ENCODE data around the gene UBE2L3.
"Not testable (repeated sequence)": the region's sequence is repeated elsewhere in the genome, so short reads cannot be mapped to it uniquely, and the experiment has no call there.

The UBE2L3 gene

DNA sequence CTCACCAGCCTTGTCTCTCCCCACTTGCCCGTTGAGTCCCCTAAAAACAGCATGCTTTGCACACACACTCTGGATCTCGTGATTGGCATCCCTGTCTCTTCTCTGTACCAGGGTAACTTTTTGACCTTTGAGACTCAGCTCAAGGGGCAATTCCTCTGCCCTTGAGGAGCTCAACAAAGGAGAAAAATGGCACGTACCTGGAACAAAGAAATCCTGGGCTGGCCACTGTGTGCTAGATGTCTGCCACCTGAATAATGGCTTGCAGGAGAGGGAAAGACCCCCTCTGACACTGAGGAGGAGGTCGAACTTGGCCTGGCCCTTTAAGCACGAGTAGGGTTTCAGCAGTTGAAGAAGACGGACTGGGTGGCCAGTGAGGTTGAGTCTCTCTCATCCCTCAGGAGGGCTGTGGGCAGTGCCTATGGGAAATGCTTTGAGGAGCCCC lies 5.8 kb downstream of the UBE2L3 start:
- DNase-seq (ENCODE audit: low read depth in 2 of 2) = no peak
- TF ChIP-seq, protein P1, sequence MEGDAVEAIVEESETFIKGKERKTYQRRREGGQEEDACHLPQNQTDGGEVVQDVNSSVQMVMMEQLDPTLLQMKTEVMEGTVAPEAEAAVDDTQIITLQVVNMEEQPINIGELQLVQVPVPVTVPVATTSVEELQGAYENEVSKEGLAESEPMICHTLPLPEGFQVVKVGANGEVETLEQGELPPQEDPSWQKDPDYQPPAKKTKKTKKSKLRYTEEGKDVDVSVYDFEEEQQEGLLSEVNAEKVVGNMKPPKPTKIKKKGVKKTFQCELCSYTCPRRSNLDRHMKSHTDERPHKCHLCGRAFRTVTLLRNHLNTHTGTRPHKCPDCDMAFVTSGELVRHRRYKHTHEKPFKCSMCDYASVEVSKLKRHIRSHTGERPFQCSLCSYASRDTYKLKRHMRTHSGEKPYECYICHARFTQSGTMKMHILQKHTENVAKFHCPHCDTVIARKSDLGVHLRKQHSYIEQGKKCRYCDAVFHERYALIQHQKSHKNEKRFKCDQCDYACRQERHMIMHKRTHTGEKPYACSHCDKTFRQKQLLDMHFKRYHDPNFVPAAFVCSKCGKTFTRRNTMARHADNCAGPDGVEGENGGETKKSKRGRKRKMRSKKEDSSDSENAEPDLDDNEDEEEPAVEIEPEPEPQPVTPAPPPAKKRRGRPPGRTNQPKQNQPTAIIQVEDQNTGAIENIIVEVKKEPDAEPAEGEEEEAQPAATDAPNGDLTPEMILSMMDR (IDR thresholded peaks at IDR 0.05; ENCODE audit: low read depth, low read length) = no peak
- no peak overlapping the region for H3K4me3 ChIP-seq (replicated peaks in 1 of 2; ENCODE audit: low read depth in 2 of 2, low read length in 2 of 2)

DNA sequence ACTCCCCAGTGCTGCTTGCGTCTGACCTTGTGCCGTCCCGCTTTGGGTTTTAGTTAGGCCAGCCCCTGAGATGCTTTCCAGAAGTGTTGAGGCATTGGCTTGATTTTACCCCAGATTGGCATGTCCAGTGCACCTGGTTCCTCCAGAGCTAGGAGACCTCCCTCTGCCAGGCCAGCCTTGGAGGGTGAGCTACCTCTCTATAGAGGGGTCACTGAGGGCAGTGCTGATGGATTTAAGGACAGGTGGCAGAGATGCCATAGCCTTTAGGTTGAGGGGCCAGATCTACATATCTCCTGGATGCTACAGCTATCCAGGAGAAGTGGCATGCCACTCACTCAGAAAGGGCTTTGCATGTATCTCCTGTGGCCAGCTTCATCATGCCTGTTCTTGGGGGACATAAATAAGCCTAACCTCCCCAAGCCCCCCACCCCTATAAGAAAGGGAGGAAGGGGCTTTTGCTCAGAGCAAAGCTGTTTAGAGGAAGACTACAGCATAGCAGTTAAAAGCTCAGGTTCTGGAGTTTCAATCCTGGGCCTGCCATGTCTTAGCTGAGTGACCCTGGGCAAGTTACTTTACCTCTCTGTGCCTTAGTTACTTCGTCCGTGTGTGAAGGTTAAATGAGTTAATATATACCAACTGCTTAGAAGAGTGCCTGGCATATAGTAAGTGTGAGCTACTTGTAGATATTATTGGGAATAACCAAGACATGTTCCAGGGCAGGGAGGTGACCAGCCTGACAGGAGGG lies 6.4 kb downstream of the UBE2L3 start:
- TF ChIP-seq, protein P1 (IDR thresholded peaks at IDR 0.05; ENCODE audit: low read depth, low read length) = no peak
- DNase-seq (ENCODE audit: low read depth in 2 of 2) = no peak
- no peak overlapping the region for H3K4me3 ChIP-seq (replicated peaks in 1 of 2; ENCODE audit: low read depth in 2 of 2, low read length in 2 of 2)

GRCh38 chr22:21579474-21579851 lies 11.9 kb downstream of the UBE2L3 start:
- TF ChIP-seq, protein P1 (IDR thresholded peaks at IDR 0.05; ENCODE audit: low read depth, low read length) = no peak
- no peak overlapping the region for H3K4me3 ChIP-seq (replicated peaks in 1 of 2; ENCODE audit: low read depth in 2 of 2, low read length in 2 of 2)
- DNase-seq (ENCODE audit: low read depth in 2 of 2) = no peak

DNA sequence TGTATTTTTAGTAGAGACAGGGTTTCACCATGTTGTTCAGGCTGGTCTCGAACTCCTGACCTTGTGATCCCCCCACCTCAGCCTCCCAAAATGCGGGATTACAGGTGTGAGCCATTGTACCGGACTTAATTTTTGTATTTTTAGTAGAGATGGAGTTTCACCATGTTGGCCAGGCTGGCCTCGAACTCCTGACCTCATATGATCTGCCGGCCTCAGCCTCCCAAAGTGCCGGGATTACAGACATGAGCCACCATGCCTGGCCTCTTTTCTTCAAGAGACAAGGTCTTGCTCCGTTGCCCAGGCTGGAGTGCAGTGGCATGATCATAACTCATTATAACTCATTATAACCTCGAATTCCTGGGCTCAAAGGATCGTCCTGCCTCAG lies 13.1 kb downstream of the UBE2L3 start:
- not testable (repeated sequence) for H3K4me3 ChIP-seq (replicated peaks in 1 of 2; ENCODE audit: low read depth in 2 of 2, low read length in 2 of 2); DNase-seq (ENCODE audit: low read depth in 2 of 2)

GRCh38 chr22:21581009-21581713 lies 13.6 kb downstream of the UBE2L3 start:
- not testable (repeated sequence) for DNase-seq (ENCODE audit: low read depth in 2 of 2); H3K4me3 ChIP-seq (replicated peaks in 1 of 2; ENCODE audit: low read depth in 2 of 2, low read length in 2 of 2)

DNA sequence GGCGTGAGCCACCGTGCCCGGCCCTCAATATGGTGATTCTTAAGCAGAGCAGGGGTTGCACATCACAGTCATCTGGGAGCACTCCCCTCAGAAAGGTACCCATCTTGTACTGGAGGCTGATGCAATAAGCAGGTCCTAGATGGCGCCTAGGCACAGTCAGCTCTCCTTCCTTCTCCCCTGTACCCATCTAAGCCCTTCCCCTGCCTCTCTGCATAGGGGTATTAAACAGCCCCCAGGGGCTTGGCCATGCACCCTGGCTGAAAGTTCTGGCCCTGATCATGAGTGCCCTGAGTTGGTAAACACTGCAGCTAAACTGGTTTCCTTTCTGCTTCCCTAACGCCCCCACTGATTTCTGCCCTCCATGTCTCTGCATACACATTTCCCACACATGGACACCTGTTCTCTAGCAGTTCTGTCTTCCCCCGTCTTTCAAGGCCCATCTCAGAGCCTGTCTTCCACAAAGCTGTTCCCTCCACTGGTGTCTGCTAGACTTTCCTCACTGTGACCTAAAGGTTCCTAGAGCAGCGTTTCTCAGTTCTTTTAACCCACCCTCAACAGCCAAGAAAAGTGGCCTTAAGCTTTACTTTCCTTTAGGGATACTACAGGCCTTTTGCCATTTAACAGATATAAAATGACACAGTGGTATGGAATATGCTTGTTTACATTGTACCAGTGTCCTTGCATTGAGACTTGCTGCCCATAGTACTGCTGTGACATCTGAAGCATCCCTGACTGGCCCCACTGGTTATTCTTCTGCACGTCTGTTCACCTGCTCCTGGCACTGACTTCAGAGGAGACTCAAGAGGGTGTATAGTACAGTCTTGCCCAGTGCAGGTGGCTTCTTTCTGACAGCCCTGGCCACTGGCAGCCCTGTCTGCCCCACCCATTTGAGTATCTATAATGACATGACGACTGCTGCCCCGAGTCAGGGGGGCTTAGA lies 15.6 kb downstream of the UBE2L3 start:
- H3K4me3 ChIP-seq (replicated peaks in 1 of 2; ENCODE audit: low read depth in 2 of 2, low read length in 2 of 2) = no peak overlapping the region
- TF ChIP-seq, protein P1 (IDR thresholded peaks at IDR 0.05; ENCODE audit: low read depth, low read length) = no peak
- no peak for DNase-seq (ENCODE audit: low read depth in 2 of 2)

DNA sequence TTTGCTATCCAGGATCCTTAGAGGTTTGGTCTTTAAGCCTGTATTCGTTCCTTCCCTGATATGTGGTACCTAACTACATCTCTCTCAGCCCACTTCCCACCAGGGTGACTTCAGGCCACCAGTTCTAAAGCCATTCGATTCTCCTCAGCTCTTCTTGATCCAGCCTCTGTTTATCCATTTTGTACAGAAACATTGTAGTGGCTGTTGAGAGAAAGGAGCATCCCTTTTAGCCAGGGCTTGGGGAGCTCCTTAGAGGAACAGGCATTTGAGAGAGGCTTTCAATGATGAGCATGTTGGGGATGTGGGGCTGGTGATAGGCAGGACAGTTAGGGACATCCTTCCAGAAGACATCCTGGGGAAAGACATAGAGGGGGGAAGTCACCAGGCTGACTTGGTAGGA lies 17.9 kb downstream of the UBE2L3 start:
- no peak overlapping the region for H3K4me3 ChIP-seq (replicated peaks in 1 of 2; ENCODE audit: low read depth in 2 of 2, low read length in 2 of 2)
- DNase-seq (ENCODE audit: low read depth in 2 of 2) = no peak
- TF ChIP-seq, protein P1 (IDR thresholded peaks at IDR 0.05; ENCODE audit: low read depth, low read length) = no peak

Measured in cardiac fibroblast (primary cell).